ENCODE data around the gene LAMB3.

The LAMB3 gene

DNA sequence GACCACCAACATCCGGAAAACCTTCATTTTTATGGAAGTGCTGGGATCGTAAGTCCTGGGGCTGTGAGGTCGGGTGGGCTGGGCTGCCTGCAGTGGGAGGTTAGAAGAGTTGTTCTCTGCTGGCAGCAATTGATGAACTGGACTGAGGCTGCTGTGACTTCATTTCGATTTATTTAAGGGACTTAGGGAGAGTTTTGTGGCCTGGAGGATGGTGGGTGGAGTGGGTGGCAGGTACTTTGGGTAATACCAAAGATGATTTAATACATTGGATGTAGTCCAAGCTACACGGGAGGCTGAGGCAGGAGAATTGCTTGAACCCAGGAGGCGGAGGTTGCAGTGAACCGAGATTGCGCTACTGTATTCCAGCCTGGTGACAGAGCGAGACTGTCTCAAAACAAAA lies 57.2 kb downstream of the LAMB3 start:
- DNase-seq (ENCODE audit: low spot score), result no peak

DNA sequence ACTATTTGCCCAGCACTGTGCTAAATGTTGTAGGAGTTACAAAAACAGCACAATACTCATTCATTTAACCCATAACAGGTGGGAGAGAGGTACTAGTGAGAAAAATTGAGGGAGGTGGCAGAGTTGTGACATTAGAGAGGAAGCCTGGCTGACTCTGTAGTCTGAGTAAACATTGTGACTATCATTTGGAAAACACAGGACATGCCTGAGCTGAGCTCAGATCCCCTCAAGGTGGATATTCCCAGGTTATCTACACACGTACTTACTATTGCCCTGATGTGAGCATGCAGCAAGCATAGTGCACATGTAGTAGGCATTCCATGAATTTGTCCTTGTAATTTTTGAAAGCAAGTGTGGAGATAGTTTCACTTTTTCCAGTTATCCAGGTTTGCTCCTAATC lies 57.8 kb downstream of the LAMB3 start:
- no peak for DNase-seq (ENCODE audit: low spot score)

DNA sequence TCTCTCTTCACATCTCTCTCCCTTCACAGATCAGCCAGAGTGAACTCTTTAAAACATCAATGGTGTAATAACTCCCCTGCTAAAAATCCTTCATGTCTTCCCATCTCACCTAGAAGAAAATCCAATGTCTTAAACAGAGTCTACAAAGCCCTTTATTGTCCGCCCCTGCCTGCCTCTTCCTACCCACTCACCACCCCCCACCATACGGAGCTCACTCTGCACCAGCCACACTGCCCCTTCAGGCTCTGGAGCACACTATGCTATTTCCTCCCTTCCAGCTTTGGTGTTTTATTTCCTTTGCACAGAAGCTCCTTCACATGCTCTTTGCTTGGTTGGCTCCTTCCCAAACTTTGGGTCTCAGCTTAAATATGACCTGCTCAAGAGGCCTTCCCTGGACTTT lies 58.5 kb downstream of the LAMB3 start:
- no peak for DNase-seq (ENCODE audit: low spot score)

DNA sequence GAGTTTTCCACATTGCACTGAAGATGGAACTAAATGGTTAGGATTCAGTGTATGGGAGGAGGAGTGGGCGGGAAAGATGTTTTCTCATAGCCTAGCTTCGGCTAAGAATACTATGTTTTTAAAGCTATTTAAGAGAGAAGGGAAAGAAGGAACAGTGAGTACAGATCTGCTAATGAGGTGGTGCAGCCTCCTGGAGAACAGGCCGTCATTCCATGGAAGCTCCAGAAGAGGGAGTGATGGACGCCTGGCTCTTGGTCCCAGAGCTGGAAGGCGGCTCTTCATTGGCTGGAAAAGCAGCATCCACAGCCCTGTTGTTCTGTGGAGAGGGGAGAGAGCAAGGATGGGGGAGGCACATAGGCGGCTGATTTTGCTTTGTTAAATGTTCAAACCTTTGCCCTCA lies 61.8 kb downstream of the LAMB3 start:
- DNase-seq (ENCODE audit: low spot score), result no peak

DNA sequence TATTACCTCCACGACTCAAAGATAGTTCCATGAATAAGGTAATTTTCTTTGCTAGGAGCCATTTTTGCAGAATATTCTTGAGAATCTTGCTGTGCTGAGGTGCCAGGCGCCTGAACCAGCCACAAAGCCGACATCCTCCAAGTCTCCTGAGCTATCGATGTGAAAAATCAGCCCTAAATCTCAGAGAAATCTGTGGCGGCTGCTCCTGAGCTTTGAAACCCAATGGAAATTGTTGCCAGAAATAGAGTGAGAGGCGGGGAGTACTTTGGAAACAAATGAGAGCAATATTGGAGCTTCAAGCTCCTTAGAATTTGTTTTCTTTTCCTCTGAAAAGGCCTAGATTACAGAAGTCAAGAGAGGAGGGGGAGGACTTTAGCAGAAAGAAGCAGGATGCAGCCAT lies 62.4 kb downstream of the LAMB3 start:
- no peak for DNase-seq (ENCODE audit: low spot score)

DNA sequence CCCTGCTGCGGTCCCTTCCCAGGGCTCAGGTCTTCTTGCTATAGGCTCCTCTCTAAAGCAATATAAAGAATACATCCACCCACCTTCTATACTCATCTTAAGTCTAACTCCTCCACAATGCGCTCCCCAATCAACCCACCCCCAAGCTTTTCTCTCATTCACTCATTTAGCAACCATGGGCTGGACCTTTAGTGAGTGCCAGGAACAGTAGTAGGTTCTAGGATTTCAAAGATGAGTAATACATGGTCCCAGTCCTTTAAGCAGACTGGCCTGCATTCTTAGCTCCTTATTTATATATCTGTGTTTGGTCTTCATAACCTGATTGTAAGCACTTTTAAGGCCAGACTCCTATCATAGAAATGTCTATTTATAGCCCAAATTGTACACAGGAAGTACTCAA lies 62.8 kb downstream of the LAMB3 start:
- no peak for DNase-seq (ENCODE audit: low spot score)

DNA sequence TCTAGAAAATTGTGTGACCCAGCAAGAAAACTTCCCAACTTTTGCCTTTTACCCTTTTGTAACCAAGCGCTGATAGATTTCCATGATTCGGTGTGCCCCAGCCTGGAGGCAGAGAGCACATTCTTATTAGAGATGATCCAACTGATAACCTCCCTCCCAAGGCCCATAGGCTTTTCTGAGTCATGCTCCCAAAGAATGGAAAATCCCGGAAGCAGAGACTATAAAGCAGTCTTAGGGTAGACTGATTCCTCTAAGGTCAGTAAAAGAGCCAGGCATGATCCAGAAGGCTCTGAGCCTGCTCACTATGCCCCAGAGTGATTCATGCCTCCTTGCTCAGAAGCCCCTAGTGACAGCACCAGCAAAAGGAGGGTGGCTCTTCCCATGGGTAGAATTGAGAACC lies 64.4 kb downstream of the LAMB3 start:
- no peak for DNase-seq (ENCODE audit: low spot score)

DNA sequence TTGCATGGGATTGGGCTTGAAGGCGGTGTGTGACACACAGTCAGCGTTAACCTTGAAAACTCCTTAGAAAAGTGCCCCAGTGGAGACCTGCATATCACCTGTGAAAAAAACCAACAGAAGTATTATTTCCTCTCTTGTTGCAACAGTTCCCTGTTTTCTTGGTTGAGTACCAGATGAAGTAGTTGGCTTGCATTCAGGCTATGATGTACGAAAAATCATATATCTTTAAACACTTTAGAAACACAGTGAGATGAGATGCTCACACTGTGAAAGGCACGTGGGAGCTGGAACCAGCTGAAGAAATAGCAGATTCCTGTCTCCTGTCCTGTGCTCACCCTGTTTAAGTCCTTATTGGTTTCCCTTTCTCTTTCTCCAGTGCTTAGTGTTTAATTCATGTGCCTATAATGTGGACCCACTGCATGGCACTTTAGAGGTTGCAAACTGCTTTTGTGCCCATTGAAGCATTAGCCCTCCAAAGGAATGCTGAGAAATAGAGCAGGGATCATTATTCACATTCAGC lies 65.9 kb downstream of the LAMB3 start:
- DNase-seq (ENCODE audit: low spot score), result no peak

DNA sequence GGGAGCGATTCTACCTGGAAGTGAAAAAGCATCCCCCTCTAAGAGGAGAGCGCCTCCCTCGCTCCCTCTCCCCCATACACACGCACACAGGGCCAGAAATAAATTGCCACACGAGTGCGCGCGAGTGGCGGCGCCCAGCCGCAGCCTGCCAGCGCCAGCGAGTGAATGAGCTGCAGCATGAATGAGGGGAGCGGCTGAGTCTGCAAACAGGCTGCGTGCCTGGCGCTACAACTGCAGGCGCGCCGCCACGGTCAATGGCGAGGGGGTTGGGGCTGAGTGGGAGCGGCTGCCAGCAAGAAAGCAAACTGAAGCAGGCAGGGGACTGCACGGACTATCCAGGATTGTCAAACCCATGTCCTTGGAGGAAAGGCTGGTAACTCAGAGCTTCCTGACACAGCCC lies 66.6 kb downstream of the LAMB3 start:
- DNase-seq (ENCODE audit: low spot score), result no peak

DNA sequence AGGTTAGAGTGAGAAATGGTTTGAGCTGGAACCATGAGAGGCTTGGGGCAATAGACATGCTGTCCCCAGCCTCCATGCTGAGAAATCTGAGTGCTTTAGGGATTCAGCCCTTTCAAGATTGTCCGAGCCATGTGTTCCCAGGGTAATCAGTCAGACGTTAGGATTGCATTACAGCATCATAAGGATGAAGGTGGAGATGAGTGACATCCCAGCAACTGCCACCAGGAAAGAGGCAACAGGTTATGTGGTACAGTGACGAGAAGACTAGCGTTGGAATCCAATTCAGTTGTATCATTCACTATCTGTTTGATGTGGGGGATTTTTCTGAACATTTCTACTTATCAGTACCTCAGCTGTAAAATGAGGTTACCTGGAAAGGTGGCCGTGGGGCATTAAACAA lies 67.0 kb downstream of the LAMB3 start:
- no peak for DNase-seq (ENCODE audit: low spot score)

DNA sequence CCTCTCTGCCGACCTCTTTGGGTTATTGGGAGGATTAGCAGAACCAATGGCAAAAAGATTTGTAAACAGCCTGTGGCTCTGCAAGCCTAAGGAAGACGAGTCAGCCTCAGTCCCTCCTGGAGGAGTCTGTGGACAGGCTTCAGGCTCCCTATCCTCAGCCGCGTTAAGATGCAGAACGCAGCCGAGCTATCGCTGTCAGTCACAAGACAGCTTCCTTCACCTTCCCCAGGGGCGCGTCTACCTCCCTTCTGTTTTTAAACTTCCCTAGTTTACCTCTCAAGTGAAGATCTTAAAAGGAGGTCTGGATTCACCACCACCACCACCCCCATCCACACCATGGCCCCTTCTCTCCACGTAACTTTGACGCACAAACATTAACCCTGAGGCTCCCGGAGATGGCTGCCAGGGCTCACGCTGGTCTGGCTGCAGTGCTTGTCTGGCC lies 68.0 kb downstream of the LAMB3 start:
- no peak for DNase-seq (ENCODE audit: low spot score)

DNA sequence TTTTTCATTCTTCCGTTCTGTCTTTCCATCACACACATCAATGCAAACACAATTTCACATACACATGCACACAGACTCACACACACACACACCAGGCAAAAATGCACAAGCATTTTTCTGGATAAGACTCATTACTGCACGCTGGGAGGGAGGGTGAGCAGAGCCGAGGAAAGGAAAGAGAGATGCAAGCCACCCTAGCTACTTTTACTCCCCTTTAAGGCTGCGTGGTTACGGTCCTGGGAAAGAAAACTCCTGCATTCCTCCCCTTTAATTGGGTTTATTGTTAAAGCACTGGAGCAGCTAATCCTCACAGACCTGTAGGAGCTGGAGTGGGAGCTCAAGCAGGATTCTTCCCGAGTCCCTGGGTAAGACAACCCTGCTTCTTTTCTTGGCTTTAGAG lies 68.8 kb downstream of the LAMB3 start, which contains the start of gene CAMK1G:
CAMK1G (plus strand) TSS at position 307 of the 400 bp plus-strand sequence. CDS start 11,270 bp downstream, outside the sequence.
- no peak for DNase-seq (ENCODE audit: low spot score)

DNA sequence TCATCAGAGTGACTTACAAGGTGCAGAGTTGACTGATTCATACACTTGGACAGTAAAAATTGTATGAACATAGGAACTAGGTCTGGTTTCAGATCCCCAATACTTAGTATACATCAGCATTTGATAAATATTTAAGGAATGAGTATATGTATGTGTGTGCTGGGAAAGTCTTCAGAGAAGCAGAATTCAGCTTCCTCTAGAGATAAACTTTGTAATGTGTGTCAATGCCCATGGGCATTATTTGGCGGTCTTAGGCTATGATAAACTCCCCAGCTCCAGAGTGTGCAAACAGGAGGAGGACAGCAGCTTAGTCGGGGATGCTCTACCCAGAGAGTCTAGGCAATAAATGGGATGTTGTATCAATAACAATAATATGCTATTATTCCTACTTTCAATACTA lies 71.6 kb downstream of the LAMB3 start:
- DNase-seq (ENCODE audit: low spot score), result no peak

DNA sequence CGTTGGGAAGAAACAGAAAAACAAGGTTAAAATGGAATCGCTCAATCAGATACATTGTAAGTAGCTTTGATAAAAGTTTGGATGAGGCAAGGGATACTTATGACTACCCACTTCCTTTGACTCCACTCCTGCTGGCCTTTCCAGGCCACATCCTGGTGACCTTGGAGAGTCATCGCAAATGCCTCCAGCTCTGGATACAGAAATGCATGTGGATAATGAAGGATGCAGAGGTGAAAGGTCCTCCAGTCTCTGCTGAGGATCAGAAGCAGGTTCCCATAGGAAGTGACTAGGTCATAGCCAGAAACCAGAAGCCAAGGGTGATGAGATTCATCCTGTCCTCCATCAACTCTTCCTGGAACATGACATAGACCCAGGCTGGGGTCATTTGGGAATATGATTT lies 74.9 kb downstream of the LAMB3 start:
- DNase-seq (ENCODE audit: low spot score), result no peak

DNA sequence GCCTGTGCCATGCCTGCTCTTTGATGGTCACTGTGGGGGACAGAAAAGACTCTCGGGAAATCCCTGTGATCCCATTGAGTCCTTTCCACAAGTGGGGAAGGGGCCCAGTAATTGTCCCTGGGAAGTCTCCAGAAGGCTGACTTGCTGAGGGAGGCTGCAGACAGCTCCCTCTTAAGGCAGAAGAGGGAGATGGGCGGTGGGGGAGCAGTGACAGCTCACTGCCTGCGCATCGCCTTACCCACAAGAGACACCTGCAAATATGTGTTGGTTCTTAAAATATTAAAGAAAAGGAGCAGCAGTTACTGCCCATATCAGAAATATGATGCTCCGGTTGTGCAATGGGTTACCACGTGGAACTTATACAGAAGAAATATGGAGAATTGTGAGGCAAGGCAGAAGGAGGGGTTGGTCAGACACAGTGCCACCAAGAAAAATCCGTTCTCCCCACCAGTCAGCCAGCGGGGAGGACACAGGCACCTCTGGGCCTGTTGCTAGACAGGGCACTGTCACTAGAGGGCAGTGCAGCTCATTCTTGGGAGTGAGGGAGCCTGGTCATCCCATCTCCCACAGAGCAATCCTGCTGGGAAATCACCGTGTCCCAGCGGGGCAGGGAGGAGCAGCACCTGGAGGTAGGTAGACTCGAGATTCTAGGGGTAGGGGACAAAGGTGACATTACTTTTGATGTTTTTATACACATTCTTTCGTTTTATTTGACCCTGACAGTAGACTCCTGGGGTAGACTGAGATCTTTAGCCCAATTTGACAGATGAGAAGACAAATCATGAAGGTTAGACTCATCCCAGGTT lies 75.6 kb downstream of the LAMB3 start:
- peak; percentile 65 for DNase-seq (ENCODE audit: low spot score)

DNA sequence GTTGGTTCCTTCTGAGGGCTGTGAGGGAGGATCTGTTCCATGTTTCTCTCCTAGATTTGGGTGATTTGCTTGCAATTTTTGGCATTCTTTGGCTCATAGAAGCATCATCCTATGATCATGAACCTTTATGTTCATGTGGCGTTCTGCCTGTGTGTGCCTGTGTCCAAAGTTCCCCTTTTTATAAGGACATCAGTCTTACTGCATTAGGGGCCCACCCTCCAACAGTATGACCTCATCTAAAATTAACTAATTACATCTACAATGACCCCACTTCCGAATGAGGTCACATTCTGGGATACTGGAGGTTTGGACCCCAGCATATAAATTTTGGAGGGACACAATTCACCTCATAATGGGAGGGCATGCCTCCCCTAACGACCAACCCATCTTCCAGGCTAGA lies 81.5 kb downstream of the LAMB3 start:
- no peak for DNase-seq (ENCODE audit: low spot score)

DNA sequence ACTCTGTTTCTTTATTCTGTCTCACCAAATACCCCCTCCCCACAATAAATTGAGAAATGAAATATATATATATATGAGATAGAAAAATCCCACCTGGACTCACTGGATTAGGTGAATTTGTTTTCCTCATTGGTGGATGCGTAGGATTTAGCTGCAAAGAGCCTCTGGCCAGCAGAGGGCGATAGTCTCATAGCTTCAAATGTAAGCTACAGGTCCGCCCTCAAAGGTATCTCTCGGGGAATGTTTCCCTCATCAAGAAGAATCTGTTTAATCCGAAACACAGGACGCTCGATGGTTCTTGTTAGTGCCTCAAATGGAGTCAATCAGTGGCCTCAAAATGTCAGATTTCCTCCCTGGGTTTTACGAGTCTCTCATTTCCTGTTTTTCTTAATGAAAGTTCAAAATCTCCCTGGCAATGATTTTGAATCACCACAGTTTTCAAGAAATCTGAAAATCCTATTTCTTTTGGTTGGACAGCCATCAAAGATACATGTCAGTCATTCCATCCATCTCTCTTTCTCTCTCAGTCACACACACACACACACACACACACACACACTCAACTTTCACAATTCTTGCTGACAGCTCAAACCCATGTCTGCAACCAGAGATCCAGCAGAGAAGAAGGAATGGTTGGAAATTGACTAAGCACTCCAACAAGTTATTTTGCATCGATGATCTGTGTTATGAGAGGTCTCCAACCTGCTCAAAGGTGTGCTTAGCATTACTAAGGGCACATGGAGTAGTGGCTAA lies 82.6 kb downstream of the LAMB3 start:
- DNase-seq (ENCODE audit: low spot score), result peak; percentile 72

DNA sequence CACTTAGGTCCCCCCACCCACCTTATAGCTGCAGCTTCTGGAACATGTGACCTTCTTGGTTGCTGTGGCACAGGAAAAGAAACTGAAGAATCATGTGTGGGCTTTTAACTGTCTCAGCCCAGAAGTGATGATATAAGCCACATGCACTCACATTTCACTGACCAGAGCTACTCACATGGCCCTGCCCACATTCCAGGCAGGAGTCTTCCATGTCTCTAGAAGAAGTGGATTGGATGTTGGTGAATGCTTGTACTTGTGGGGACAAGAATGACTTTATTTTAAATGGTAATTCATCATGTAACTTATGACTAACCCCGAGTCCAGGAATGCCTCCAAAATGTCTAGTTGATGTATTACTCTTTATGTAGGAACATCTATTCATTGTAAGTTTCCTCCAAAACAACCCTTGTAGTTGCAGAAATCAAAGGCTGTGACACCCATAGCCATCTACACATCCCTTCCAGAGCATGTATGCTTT lies 84.5 kb downstream of the LAMB3 start:
- DNase-seq (ENCODE audit: low spot score), result no peak

DNA sequence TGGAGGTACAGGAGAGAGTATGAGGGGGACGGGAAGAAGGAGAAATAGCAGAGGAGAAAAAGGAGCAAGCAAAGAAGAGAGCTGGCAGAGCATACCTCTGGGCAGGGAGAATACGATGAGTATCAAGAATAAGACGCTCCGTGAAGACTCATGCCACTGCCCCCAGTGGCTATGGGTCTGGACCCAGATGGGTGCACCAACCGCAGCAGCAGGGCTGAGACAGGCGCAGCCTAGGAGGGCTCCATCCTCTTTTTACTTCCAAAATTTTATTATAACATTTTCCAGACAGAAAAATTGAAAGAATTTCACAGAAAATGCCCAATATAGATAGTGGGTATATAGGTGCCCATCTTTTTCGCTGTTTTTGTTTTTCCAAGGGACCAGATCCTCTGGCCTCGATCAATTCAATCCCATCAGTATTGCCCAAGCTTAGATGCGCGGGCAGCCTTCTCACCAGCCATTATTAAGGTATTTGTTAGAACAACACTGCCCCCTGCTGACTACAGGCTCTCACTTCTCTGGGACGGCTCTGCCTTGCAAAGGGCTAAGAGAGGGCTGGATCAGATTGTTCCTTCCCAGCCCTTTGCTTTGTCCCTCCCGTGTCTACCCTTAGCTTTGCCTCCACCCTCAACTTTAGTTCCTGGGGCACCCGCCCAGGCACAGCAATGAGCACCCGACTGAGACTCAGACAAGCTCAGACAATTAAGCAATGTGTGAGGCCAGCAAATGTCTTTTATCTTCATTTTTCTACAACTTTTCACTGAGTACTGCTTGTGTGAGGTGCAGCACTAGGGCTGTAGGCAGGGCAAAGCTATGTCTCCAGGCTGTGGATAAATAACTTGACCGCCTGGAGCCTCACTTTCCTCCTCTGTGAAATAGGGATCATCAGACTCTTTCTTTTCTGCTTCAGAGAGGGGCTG lies 86.2 kb downstream of the LAMB3 start:
- peak; percentile 77 for DNase-seq (ENCODE audit: low spot score)
